GM13976 (cell line): ENCODE data around the gene NELFA.

Source experiments
- DNase-seq: peaks from one replicate; pipeline ENCODE4 v3.0.0; 2012; ENCODE audit warnings: low spot score
- in situ Hi-C: fragments of 300-500 bp; cut with MboI; formaldehyde crosslinking; loops from one replicate; pipeline ENCODE4 v1.12.0; 2022; ENCODE audit warnings: low sequenced_read_pairs, mixed read lengths, inconsistent platforms; ENCODE audit not compliant: unreplicated experiment
- TF ChIP-seq, protein P1 (sequence below): IDR thresholded peaks from 2 replicates; pipeline ENCODE4 v1.5.1; 2012; ENCODE audit warnings: borderline replicate concordance, mild to moderate bottlenecking; ENCODE audit not compliant: insufficient read depth; ENCODE audit errors: extremely low read depth, missing control alignments, control extremely low read depth

The NELFA gene

DNA sequence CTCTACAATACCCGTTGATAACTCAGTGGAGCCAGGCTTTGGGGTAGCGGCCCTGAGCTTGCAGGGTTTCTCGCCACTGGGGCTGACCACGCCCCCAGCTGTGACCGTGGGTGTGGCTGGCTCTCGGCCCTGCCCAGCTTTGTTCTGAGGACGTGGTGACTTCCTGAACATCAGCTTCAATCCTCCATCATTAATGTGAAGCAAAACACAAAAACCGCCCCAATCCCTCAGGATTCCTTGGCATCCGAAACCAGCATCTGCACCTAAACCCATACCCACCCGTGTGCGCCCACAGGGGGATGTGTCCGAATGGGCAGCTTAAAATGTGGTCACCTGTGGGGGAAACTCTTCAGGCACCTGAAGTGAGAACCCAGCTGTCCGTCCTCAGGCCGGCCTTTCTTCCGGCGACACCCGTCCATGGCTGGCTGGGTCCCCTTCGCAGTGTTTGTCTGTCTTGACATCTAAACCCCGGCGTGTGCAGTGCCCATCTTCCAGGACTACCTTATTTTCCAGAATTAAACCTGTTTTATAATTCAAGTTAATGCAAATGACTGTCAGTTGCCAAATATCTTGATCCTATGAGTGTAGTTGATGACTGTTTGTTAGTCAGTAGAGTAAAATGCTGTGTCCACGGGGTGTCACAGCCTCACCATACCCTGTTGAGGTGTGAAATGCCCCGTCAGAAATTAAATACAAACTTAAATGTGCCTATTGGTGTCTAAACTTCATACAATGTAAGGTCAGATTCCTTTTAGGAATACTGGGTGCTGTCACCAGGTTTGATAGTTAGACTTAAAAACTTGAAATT is 27.3 kb downstream of the NELFA start:
- no peak for DNase-seq
- in situ Hi-C loops: no loop called here
- TF ChIP-seq, protein P1, sequence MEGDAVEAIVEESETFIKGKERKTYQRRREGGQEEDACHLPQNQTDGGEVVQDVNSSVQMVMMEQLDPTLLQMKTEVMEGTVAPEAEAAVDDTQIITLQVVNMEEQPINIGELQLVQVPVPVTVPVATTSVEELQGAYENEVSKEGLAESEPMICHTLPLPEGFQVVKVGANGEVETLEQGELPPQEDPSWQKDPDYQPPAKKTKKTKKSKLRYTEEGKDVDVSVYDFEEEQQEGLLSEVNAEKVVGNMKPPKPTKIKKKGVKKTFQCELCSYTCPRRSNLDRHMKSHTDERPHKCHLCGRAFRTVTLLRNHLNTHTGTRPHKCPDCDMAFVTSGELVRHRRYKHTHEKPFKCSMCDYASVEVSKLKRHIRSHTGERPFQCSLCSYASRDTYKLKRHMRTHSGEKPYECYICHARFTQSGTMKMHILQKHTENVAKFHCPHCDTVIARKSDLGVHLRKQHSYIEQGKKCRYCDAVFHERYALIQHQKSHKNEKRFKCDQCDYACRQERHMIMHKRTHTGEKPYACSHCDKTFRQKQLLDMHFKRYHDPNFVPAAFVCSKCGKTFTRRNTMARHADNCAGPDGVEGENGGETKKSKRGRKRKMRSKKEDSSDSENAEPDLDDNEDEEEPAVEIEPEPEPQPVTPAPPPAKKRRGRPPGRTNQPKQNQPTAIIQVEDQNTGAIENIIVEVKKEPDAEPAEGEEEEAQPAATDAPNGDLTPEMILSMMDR: no peak

DNA sequence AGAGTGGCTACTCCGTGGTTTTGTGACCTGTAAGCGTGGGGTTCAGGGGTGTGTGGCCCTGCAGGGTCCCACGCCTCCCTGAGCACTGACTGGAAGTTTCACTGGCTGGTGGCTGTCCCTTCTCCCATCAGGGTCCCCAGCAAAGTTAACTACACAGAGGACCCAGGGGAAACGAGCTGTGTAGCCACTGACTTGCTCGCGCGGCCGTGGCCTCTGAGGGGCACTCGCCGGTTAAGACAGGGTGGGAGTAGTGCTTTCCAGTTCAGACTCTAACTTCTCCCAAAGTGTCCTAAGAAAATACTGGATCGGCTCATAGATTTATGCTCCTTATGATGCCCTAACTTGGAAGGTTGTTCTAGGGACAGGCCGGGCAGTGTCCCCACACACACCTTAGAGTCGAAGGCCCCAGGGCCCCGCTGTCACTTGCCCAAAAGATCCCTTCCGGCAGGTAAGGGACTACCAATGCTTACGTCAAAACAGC is 28.2 kb downstream of the NELFA start:
- in situ Hi-C loops: no loop called here
- no peak for DNase-seq
- TF ChIP-seq, protein P1: no peak

DNA sequence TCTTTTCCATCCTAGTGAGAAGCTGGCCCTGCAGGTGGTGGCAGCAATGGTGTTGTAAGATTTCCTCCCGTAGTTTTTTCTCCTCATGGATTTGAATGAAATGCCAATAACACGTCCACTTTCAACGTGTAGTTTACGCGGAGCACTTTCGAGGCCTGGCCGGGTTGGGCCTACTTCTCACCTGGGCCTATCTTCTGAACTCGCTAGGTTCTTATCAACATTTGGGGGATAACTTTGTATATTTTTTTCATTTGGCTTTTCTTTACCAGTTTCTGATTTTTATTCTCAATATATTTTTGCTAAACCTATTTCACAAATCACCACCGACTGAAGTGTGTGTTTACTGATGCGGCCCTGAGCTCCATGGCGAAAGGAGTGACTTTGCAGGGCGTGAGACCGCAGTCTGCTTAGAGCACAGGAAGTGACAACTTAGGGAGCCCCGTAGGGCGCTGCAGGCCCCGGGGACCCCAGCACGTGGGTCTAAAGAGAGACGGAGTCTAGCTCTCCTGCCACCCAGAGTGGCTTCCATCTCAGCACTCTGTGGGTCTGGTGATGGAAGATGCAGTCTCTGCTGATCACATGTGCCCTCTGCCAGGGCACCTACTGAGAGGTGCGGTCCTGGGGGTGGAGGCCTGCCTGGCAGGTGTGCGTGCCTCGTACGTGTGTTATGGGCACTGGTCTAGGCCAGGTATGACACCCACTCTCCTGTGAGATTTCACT is 29.1 kb downstream of the NELFA start:
- DNase-seq: no peak
- in situ Hi-C loops: no loop called here
- TF ChIP-seq, protein P1: no peak

DNA sequence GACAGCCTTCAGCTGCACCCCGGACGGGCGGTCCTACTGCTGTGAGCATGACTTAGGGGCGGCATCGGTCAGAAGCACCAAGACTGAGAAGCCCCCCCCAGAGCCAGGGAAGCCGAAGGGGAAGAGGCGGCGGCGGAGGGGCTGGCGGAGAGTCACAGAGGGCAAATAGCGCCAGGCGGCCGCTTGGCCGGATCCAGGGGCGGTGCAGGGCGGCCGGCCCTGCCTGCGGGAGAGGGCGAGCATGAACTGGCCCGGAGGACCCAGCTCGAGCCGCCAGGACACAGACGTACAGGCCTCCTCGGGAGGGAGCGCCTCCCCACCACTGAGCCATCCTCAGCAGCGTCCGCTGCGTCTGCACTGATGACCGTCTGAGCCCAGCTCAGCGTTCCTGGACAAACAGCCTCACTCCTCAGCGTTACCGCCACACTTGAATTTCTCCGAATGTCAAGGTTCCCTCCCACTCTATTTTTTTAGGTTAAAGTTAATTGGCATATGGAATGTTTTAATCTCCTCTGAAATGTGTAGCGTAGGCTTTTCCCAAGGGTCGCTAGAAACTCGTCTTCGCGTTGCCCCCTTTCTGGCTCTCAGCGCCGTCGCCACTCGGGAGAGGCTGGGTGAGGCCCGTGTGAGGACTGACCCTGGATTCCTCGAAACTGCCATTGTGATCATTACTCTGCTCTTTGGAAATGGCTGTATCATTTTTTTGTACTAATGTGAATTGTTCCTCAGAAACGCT is 29.9 kb downstream of the NELFA start:
- in situ Hi-C loops: no loop called here
- TF ChIP-seq, protein P1: no peak
- no peak for DNase-seq

DNA sequence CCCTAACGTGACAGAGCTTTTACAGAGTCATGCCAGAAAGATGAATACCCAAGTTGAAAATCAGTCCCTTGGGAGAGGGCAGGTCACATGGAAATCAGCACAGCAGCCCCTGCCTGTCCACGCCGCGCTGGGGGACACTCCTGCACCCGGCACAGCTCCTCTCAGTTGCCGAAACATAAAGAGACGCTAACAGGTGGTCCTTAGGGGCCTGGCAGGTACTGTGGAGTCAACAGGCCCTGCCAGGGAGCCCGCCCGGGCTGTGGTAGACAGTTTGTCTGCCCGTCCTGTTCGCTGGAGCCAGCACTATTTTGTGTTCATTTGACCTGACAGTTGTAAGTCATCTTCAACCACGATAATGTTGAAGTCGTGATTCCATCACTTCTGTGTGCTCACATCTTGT is 30.5 kb downstream of the NELFA start:
- in situ Hi-C loops: no loop called here
- TF ChIP-seq, protein P1: no peak
- DNase-seq: no peak
